Measurements from ENCODE around the gene MGLL.

DNA sequence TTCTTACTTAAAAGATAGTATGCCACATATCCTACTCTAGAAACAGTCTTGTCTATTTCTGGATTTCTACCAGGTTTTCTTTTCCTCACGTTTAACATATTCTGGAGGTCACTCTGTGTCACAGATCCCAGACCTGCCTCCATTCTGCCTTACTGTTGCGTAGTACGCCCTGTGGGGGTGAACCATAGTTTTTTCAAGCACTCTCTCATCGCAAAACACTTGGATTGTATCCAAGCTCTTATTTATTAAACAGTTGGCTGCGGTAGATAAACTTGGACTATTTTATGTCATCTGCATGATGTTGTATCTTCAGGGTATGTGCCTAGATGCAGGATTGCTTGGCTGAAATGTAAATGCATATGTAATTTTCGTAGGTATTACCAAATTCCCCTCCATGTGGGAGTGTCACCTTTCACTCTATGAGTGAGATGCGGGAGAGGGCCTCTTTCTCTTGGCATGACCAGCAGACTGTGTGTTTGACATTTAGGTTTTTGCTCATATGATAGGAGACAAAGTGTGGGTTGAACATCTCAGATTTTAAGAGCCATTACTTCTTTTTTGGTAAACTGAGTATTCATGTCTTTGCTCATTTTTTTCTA is 93.8 kb downstream of the MGLL start:
- TF ChIP-seq, protein P1, sequence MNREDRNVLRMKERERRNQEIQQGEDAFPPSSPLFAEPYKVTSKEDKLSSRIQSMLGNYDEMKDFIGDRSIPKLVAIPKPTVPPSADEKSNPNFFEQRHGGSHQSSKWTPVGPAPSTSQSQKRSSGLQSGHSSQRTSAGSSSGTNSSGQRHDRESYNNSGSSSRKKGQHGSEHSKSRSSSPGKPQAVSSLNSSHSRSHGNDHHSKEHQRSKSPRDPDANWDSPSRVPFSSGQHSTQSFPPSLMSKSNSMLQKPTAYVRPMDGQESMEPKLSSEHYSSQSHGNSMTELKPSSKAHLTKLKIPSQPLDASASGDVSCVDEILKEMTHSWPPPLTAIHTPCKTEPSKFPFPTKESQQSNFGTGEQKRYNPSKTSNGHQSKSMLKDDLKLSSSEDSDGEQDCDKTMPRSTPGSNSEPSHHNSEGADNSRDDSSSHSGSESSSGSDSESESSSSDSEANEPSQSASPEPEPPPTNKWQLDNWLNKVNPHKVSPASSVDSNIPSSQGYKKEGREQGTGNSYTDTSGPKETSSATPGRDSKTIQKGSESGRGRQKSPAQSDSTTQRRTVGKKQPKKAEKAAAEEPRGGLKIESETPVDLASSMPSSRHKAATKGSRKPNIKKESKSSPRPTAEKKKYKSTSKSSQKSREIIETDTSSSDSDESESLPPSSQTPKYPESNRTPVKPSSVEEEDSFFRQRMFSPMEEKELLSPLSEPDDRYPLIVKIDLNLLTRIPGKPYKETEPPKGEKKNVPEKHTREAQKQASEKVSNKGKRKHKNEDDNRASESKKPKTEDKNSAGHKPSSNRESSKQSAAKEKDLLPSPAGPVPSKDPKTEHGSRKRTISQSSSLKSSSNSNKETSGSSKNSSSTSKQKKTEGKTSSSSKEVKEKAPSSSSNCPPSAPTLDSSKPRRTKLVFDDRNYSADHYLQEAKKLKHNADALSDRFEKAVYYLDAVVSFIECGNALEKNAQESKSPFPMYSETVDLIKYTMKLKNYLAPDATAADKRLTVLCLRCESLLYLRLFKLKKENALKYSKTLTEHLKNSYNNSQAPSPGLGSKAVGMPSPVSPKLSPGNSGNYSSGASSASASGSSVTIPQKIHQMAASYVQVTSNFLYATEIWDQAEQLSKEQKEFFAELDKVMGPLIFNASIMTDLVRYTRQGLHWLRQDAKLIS (CRISPR knock-in tag; IDR thresholded peaks at IDR 0.05; ENCODE audit: borderline replicate concordance) = no peak
- TF ChIP-seq, protein P2, sequence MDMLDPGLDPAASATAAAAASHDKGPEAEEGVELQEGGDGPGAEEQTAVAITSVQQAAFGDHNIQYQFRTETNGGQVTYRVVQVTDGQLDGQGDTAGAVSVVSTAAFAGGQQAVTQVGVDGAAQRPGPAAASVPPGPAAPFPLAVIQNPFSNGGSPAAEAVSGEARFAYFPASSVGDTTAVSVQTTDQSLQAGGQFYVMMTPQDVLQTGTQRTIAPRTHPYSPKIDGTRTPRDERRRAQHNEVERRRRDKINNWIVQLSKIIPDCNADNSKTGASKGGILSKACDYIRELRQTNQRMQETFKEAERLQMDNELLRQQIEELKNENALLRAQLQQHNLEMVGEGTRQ (CRISPR knock-in tag; IDR thresholded peaks at IDR 0.05) = no peak
- TF ChIP-seq ETV6 (CRISPR knock-in tag; IDR thresholded peaks at IDR 0.05) = no peak
- no peak for TF ChIP-seq EMX1 (CRISPR knock-in tag; IDR thresholded peaks at IDR 0.05)
- TF ChIP-seq, protein P3, sequence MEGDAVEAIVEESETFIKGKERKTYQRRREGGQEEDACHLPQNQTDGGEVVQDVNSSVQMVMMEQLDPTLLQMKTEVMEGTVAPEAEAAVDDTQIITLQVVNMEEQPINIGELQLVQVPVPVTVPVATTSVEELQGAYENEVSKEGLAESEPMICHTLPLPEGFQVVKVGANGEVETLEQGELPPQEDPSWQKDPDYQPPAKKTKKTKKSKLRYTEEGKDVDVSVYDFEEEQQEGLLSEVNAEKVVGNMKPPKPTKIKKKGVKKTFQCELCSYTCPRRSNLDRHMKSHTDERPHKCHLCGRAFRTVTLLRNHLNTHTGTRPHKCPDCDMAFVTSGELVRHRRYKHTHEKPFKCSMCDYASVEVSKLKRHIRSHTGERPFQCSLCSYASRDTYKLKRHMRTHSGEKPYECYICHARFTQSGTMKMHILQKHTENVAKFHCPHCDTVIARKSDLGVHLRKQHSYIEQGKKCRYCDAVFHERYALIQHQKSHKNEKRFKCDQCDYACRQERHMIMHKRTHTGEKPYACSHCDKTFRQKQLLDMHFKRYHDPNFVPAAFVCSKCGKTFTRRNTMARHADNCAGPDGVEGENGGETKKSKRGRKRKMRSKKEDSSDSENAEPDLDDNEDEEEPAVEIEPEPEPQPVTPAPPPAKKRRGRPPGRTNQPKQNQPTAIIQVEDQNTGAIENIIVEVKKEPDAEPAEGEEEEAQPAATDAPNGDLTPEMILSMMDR (IDR thresholded peaks at IDR 0.05) = no peak
- TF ChIP-seq, protein P4, sequence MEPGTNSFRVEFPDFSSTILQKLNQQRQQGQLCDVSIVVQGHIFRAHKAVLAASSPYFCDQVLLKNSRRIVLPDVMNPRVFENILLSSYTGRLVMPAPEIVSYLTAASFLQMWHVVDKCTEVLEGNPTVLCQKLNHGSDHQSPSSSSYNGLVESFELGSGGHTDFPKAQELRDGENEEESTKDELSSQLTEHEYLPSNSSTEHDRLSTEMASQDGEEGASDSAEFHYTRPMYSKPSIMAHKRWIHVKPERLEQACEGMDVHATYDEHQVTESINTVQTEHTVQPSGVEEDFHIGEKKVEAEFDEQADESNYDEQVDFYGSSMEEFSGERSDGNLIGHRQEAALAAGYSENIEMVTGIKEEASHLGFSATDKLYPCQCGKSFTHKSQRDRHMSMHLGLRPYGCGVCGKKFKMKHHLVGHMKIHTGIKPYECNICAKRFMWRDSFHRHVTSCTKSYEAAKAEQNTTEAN (CRISPR knock-in tag; IDR thresholded peaks at IDR 0.05) = no peak
- TF ChIP-seq CREB1 (CRISPR knock-in tag; IDR thresholded peaks at IDR 0.05) = no peak
- no peak for TF ChIP-seq JUN (CRISPR knock-in tag; IDR thresholded peaks at IDR 0.05)
- no peak for TF ChIP-seq FOXJ3 (CRISPR knock-in tag; IDR thresholded peaks at IDR 0.05; ENCODE audit: borderline replicate concordance)
- TF ChIP-seq RELA (CRISPR knock-in tag; IDR thresholded peaks at IDR 0.05; ENCODE audit: borderline replicate concordance) = no peak
- TF ChIP-seq, protein P5, sequence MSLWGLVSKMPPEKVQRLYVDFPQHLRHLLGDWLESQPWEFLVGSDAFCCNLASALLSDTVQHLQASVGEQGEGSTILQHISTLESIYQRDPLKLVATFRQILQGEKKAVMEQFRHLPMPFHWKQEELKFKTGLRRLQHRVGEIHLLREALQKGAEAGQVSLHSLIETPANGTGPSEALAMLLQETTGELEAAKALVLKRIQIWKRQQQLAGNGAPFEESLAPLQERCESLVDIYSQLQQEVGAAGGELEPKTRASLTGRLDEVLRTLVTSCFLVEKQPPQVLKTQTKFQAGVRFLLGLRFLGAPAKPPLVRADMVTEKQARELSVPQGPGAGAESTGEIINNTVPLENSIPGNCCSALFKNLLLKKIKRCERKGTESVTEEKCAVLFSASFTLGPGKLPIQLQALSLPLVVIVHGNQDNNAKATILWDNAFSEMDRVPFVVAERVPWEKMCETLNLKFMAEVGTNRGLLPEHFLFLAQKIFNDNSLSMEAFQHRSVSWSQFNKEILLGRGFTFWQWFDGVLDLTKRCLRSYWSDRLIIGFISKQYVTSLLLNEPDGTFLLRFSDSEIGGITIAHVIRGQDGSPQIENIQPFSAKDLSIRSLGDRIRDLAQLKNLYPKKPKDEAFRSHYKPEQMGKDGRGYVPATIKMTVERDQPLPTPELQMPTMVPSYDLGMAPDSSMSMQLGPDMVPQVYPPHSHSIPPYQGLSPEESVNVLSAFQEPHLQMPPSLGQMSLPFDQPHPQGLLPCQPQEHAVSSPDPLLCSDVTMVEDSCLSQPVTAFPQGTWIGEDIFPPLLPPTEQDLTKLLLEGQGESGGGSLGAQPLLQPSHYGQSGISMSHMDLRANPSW (CRISPR knock-in tag; conservative IDR thresholded peaks at IDR 0.05; ENCODE audit: low read depth) = no peak
- TF ChIP-seq KAT7 (CRISPR knock-in tag; IDR thresholded peaks at IDR 0.05; ENCODE audit: borderline replicate concordance) = no peak
- TF ChIP-seq, protein P6, sequence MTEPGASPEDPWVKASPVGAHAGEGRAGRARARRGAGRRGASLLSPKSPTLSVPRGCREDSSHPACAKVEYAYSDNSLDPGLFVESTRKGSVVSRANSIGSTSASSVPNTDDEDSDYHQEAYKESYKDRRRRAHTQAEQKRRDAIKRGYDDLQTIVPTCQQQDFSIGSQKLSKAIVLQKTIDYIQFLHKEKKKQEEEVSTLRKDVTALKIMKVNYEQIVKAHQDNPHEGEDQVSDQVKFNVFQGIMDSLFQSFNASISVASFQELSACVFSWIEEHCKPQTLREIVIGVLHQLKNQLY (CRISPR knock-in tag; IDR thresholded peaks at IDR 0.05) = no peak
- no peak for TF ChIP-seq IRF2 (CRISPR knock-in tag; IDR thresholded peaks at IDR 0.05; ENCODE audit: borderline replicate concordance, low read depth)
